Subcutaneous abdominal adipose tissue (tissue), 5 donors: ENCODE data around the gene GALM.

ENCODE experiments used
- H3K27ac ChIP-seq: one replicate; pipeline ENCODE4 v1.7.0; 2013; ENCODE audit warnings: low read depth, mild to moderate bottlenecking, inconsistent platforms, low read length, moderate library complexity
- H3K27me3 ChIP-seq, 5 donors: one replicate each; pipeline ENCODE4 v1.7.0; 2013; ENCODE audit warnings: low read length in 5 of 5, inconsistent platforms in 1 of 5; ENCODE audit not compliant: control insufficient read depth in 5 of 5, insufficient read depth in 4 of 5
- H3K36me3 ChIP-seq, 5 donors: one replicate each; pipeline ENCODE4 v1.7.0; 2013; ENCODE audit warnings: low read length in 5 of 5; ENCODE audit not compliant: control insufficient read depth in 5 of 5, insufficient read depth in 5 of 5
- H3K4me1 ChIP-seq, 5 donors: one replicate each; pipeline ENCODE4 v1.7.0; 2013; ENCODE audit warnings: low read length in 5 of 5, mild to moderate bottlenecking in 3 of 5, moderate library complexity in 1 of 5; ENCODE audit not compliant: control insufficient read depth in 5 of 5, insufficient read depth in 5 of 5
- H3K4me3 ChIP-seq, 5 donors: one replicate each; pipeline ENCODE4 v1.7.0; 2013; ENCODE audit warnings: low read length in 5 of 5, low read depth in 1 of 5
- H3K9ac ChIP-seq, 5 donors: one replicate each; pipeline ENCODE4 v1.7.0; 2013; ENCODE audit warnings: low read length in 5 of 5, mild to moderate bottlenecking in 4 of 5, moderate library complexity in 3 of 5
- H3K9me3 ChIP-seq, 5 donors: one replicate each; pipeline ENCODE4 v1.7.0; 2013; ENCODE audit warnings: low read length in 5 of 5; ENCODE audit not compliant: control insufficient read depth in 5 of 5
- donor health status: healthy.
- donor health status: healthy.
- donor health status: healthy.
- donor health status: healthy.
- donor health status: healthy.

The GALM gene

DNA sequence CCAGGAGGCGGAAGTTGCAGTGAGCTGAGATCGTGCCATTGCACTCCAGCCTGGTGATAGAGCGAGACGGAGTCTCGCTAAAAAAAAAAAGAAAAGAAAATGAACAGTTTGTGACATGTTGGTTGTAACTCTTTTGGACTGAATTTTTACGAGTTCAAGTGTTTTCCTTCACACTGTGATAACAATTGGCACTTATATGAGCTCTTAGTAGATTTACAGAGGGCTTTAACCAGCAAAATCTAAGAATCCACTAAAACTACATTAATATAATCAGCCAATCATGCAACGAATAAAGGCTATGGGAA lies 110.0 kb downstream of the GALM start:
- no peak overlapping the region for H3K27ac ChIP-seq
- H3K9me3 ChIP-seq: no peaks in the 10 kb centered on the region
- H3K4me3 ChIP-seq: no peak overlapping the region
- no peaks in the 10 kb centered on the region for H3K27me3 ChIP-seq
- H3K36me3 ChIP-seq: peaks cover 0 to 5% (median 0%) of the 10 kb centered on the region in 5 donors
- H3K9ac ChIP-seq: no peak overlapping the region
- H3K4me1 ChIP-seq: peaks cover 0 to 17% (median 15%) of the 10 kb centered on the region in 5 donors

DNA sequence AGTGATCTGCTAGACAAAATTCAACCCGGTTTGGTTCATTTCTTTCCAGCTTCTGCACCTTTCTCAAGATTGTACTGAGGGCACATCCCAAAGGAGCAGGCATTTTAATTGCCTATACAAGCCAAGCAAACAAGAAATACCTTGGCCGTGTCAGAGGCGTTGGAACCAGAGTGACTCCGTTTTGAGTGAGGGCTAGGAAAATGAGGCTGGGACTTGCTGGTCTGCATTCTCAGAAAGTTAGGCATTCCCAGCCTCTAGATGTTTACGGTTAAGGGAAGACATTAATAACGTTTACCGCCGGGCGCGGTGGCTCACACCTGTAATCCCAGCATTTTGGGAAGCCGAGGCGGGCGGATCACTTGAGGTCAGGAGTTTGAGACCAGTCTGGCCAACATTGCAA lies 110.6 kb downstream of the GALM start:
- Histone ChIP-seq H3K36me3 (peaks cover 3 to 12% (median 5%) of the 10 kb centered on the region in 5 donors), H3K9ac (no peak overlapping the region), H3K27ac (no peak overlapping the region), H3K4me3 (no peak overlapping the region), H3K27me3 (no peaks in the 10 kb centered on the region), H3K4me1 (peaks cover 0 to 16% (median 15%) of the 10 kb centered on the region in 5 donors), H3K9me3 (no peaks in the 10 kb centered on the region)

DNA sequence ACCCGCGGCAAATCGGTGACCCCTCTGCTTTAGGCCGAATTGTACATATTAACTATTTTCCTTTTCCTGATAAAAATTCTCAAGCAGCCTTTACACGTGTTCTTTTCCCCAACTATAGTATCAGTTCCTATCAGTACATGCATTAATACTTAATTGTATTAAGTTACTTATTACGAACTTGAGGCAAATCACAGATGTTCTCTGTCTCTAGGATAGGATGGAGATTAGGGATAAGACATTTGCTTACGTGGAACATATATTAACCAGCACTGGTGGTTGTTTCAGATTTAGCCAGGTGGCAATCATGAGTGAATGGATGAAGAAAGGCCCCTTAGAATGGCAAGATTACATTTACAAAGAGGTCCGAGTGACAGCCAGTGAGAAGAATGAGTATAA lies 112.8 kb downstream of the GALM start:
- peaks cover 0 to 12% (median 9%) of the 10 kb centered on the region in 5 donors for H3K4me1 ChIP-seq
- peak overlapping the region; percentile 64 for H3K27ac ChIP-seq
- peaks cover 6 to 17% (median 8%) of the 10 kb centered on the region in 5 donors for H3K36me3 ChIP-seq
- H3K27me3 ChIP-seq: no peaks in the 10 kb centered on the region
- peak overlapping the region; percentile 40 to 97 (median 80) for H3K9ac ChIP-seq
- H3K4me3 ChIP-seq: peak overlapping the region; percentile 78 to 89 (median 86)
- H3K9me3 ChIP-seq: no peaks in the 10 kb centered on the region

DNA sequence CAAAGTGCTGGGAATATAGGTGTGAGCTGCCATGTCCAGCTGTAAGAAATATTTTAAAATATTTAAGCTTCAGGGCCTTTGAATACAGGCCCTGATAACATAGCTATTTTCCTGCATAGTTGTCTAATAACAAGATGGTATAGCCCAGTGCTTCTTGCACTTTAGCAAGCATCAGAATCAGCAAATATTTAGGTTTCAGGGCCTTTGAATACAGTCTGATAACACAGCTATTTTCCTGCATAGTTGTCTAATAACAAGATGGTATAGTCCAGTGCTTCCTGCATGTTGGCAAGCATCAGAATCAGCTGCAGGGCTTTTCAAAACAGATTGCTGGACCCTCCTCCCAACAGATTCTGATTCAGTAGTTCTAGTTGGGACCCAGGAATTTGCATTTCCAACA lies 117.7 kb downstream of the GALM start:
- Histone ChIP-seq H3K27ac (no peak overlapping the region), H3K36me3 (peaks cover 6 to 17% (median 8%) of the 10 kb centered on the region in 5 donors), H3K9ac (no peak overlapping the region), H3K4me1 (peaks cover 0 to 12% (median 5%) of the 10 kb centered on the region in 5 donors), H3K4me3 (no peak overlapping the region), H3K27me3 (no peaks in the 10 kb centered on the region), H3K9me3 (no peaks in the 10 kb centered on the region)
